Stromal cell of bone marrow (primary cell): ENCODE measurements around the gene LCNL1.

Source experiments
- DNase-seq: peaks from one replicate; pipeline ENCODE4 v3.0.0-alpha.2; 2012; ENCODE audit warnings: low read depth

Gene LCNL1

DNA sequence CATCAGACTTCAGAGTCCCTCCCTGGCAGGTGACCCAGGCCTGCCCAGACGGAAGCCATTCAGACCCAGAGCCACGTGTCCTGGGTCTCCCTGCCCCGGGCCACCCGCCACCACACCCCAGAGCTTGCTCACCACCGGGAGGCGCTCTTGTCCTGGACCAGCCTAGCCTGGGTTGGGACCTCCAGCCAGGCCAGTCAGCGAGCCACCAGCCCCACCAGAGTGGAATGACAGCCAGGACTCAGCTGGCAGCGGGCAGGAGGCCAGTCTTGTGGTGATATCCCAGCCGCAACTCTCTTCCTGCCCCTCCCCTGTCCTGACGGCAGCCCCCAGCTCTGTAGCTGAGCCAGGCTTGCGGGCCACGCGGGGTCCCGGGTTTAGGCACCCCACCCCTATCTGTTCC, 7.1 kb upstream of the LCNL1 start:
- DNase-seq = no peak

DNA sequence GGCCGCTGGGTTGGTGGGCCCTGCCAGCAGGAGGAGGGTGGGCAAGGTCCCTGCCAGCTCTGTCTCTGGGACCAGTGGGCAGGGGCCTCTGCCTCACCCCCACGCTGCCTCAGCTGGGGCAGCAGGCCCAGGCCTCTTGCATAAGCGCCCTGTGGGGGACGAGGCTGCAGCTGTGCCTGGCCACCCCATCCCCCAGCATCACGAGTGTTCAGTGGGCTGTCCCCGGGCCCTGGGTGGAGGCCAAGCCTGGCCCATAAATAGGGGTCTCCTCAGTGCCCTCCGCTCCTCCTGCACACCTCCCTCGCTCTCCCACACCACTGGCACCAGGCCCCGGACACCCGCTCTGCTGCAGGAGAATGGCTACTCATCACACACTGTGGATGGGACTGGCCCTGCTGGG, 5.6 kb upstream of the LCNL1 start, which contains the start of gene PTGDS:
Gene PTGDS, plus strand, starts transcription at position 282 of the 400 bp plus-strand sequence. Its CDS starts 75 bp downstream, at position 357.
- no peak for DNase-seq

DNA sequence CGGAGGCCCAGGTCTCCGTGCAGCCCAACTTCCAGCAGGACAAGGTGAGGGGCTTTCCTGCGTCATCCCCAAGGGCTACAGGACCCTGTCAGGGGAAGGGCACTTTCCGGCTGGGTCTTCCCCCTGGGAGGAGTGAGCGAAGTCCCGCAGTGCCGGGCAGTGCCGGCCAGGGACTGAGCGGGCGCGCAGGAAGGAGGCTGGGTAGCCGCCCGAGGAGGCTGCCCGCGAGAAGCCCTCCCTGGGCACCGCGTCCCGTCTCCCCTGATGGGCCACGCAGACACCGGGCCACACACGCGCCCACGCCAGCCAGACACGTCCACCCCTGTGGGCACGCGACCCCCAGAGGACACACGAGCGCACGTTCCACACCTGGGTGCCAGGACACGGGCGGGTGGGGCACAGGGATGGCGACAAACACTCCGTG, 5.1 kb upstream of the LCNL1 start:
- DNase-seq = no peak

DNA sequence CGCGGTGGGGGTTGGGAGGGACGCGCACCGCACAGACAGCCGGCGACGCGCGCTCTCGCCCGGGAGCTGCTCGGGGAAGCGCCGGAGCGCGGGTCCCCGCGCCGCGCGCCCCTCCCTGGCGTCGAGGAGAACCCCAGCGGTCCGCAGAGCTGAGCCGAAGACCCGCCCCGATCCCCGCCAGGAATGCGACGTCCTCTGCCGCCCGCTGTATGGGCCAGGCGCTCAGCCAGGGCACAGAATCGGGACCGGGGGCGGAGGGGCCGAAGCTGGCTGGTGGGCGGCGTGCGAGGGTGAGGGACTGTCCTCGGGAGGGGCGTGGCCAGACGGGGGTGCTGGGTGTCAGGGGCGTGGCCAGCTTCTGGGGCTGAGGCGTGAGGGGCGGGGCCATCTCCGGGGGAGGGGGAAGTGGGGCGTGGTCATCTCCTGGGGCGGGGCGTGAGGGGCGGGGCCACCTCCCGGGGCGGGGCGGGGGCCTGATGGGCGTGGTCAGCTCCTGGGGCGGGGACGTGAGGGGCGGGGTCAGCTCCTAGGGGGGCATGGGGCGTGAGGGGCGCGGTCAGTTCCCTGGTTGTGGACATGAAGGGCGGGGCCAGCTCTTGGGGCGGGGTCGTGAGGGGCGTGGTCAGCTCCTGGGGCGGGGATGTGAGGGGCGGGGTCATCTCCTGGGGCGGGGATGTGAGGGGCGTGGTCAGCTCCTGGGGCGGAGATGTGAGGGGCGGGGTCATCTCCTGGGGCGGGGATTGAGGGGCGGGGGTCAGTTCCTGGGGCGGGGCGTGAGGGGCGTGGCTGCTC, 4.5 kb upstream of the LCNL1 start:
- DNase-seq = no peak

DNA sequence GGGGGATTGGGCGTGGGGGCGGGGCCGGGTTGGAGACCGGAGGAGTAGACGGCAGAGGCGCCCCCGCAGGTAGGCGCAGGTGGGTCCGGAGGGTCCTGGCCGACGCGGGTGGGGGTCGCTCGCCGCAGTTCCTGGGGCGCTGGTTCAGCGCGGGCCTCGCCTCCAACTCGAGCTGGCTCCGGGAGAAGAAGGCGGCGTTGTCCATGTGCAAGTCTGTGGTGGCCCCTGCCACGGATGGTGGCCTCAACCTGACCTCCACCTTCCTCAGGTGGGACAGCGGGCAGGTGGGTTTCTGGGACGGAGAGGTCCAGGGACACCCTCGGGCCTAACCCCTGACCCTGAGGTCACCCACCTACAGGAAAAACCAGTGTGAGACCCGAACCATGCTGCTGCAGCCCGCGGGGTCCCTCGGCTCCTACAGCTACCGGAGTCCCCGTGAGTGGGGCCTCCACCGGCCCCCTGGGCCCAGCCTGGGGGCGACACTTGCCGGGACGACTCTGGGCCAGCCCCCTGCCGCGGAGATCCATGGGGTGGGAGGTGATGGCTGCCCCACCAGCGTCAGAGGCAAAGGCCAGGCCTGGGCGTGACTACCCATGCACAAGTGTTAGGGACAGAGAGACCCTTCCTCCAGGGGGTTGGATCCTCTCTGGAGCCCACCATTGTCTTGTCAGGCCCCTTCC, 3.8 kb upstream of the LCNL1 start:
- DNase-seq = no peak

DNA sequence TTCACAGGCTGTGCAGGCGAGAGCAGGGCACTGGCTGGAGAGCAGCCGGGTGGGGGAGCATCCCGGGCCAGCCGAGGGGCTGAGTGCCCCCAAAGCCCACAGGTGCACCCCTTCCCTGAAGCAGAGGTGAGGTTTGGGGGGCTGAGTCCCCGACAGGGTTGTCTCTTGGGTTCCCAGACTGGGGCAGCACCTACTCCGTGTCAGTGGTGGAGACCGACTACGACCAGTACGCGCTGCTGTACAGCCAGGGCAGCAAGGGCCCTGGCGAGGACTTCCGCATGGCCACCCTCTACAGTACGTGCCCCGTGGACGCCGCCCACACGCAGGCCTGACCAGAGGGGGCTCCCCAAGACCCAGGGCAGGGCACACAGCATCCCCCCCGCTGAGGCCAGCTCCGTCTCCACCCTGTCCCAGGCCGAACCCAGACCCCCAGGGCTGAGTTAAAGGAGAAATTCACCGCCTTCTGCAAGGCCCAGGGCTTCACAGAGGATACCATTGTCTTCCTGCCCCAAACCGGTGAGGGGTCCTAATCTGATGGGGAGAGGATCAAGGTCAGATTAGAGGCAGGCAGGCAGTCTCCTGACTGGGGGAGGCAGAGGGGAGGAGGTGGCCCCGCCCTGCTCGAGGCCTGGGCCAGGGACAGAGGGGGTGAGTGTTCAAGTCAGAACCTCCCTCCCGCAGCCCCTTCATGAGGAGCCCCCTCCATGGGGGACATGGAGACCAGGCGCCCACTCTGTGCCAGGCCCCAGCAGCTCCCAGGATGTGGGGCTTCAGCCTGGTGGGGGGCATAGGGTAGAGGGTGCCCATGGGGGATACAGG, 2.8 kb upstream of the LCNL1 start:
- DNase-seq = no peak

DNA sequence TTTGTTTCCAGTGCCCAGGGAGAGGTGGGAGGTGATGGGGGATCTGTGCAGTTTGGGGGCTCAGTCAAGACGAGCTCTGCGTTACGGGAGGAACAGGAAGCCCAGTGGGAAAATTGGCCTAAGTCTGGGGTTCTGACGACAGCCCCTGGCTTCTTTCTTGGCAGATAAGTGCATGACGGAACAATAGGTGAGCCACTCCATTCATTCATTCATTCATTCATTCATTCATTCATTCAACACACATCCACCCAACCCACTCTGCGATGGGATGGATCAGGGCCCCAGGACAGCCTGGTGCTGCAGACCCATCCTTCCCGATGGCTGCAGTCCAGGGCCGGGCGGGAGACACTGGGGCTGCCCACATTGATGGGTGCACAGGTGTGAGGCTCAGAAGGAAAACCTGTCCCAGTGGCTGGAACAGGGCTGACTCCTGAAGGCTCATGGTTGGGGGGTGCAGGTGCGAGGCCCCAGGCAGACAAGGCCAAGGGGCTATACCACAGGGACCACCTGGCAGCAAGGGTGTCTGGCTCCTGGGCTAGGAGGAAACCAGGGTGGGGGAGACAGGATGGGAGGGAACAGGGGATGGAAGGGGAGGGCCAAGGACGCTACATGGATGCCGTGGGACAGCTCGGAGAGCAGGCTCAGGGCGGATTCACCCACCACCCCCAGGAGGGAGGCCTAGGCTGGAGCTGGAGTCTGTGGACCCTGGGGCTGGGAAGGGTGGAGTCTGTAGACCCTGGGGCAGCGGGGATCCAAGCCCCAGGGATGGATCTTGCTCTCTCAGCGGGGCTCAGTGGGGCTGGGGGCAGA, 1.9 kb upstream of the LCNL1 start:
- DNase-seq = no peak

DNA sequence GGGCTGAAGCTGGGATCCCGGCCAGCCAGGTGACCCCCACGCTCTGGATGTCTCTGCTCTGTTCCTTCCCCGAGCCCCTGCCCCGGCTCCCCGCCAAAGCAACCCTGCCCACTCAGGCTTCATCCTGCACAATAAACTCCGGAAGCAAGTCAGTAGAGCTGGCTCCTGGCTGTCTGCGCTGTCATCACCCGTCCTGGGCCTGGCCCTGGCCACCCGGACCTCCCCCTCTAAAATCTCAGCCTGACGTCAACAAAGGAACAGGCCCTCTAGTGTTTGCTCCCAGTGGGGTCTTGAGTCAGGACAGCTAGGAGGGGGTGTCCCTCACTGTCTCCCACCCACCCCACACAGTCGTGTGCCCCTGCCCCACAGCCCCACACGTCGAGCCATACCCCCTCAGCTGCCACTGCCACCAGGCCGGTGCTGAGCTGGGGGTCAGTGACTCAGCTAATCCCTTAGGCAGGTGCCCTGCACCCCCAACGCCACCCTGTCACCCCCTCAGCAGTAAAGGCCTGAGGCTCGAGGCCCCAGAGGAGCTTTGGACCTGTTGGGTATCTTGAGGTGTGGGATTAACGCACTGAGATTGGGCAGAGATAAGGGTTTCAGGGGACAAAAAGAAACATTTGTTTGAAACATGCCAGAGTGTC, 1.1 kb upstream of the LCNL1 start:
- DNase-seq = no peak

DNA sequence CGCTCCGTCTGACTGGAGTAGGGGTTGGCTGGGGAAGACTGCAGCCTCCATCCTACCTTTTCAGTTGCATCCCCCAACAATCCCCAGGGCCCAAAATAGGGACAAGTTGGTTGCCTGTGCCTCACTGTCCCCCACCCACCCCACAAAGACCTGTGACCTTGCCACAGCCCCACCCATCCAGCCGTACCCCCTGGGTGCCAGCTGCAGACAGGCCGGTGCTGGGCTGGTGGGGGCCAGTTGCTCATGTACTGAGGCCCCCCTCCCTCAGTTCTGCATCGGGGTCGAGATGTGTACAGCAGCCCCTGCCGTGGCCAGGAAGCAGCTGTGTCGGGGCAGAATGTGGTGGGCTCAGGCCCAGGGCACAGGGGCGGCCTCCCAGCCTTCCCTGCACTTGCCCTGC, 374 bp downstream of the LCNL1 start:
- DNase-seq = no peak

DNA sequence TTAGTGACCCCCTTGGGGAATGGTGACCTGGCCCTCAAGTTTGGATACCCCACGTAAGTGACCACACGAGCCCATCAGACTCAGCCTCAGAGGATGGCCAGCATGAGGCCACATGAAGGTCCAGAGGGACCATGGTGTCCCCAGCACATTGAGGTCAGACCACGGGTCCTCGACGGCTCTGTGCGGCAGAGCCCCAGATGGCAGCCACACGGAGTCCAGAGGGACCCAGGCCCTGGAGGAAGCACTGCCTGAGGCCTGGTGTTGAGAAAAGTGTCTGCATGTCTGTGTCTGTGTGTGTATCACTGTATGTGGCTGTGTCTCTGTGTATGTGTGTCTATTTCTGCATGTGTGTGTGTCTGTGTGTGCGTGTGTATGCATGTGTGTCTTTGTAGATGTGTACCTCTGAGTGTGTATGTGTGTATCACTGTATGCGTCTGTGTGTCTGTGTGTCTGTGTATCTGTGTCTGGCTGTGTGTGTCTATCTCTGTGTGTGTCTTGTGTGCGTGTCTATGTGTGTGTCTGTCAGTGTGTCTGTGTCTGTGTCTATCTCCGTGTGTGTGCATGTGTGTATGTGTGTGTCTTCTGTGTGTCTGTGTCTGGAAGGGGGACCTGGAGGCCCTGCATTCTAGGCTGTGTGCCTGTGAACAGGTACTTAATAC, 992 bp downstream of the LCNL1 start:
- no peak for DNase-seq

DNA sequence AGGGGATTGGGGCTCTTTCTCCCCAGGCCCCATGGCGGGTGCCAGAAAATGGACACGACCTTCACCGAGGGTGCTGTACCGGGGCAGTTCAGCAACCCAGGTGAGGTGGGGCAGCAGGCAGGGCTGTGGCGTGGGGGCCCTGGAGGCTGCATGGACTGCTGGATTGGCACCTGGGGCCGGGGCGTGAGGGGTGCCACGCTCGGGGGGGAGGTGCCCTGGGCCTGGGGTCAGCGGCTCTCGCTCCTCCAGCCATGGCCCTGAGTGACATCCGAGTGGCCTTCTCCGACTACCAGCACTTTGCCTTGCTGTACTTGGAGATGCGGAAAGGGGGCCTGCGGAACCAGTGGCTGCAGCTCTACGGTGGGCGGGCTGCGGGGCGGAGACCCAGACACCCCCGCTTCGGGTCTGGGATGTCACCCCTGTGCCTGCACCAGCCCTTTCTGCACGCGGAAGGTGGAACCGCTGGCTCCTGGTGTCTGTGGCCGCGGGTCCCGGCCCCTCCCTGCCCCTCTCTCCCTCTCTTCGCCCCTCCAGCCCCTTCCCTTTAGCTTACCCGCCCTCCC, 1.8 kb downstream of the LCNL1 start:
- no peak for DNase-seq

DNA sequence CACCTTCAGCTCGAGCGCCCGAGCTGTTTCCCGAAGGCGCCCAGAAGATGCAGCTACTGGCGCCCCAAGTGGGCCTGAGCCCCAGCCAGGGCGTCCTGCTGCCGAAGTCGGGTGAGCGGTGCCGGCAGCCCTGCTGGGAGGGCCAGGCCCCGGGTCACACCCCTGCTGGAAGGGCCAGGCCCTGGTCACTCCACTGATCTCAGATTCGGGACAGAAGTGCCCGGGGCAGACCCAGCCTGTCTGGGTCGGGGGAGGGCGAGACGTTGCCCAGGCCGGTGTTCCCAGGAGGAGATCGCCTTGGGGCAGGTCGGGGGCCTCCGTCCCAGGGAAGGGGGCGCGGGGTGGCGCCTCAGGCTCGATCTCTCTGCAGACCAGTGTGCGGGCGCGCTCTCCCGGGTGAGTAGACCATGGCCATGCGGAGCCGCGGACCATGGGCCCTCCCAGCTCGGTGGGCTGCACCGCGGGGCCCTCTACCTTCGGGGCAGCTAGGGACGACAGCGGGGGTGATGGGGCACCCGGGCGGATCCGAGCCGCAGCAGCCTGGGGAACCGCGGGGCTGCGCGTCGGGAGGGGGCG, 2.3 kb downstream of the LCNL1 start:
- DNase-seq = no peak

DNA sequence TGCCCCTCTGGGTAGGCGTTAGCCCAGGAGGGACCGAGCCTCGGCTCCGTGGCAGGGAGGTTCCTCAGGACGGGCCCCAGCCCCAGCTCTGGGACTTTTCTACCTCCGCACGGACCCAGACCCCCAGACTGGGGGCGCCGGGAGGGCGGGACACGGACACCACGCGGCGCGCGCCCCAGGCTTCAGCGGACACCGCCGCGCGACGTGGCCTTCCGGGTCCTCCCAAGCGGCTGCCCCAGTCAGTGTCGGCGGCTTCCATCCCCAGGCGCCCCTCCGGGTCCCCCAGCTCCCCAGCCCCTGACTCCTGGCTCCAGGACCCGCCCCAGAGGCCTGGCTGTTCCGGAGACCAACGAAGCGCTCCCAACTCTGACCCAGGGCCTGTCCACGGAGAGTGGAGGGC, 3.1 kb downstream of the LCNL1 start:
- no peak for DNase-seq

DNA sequence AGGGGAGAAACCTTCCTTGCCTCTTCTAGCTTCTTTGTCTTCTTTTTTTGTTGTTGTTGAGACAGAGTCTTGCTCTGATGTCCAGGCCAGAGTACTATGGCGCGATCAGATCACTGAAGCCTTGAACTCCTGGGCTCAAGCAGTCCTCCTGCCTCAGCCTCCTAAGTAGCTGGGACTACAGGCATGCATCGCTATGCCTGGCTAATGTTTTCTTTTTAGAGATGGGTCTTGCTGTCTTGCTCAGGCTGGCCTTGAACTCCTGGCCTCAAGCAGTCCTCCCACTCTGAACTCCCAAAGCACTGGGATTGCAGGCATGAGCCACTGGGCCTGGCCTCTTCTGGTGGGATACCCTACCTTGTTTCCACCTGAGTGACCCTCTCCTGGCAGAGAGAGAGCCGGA, 6.1 kb downstream of the LCNL1 start:
- no peak for DNase-seq

DNA sequence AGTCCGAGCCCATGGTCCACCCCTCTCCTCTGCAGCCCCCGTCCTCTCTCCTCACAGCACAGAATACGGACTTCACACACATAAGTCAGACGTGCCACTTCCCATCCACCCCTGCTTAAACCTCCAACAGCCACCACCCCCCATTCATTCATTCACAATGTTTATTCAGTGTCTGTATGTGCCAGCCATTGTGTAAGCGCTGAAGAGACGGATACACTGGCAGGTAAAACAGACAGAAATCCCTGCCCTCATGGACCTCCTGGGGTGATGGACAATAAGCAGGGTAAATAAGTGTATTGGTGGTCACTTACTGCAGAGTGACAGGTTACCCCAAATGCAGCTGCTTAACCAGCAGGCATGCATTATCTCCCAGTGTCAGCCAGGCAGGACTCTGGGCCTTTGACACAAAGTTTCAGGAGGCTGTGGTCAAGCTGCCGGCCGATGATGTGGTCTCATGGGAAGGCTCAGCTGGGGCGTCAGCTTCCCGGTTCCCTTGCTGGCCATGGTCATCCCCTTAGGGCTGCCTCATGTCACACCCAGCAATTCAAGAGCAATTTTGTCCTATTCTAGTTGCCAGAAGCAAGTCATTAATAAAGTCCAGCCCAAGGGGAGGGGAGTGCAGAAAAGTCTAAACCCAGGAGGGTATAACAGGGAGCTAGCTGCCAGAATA, 7.6 kb downstream of the LCNL1 start:
- no peak for DNase-seq

DNA sequence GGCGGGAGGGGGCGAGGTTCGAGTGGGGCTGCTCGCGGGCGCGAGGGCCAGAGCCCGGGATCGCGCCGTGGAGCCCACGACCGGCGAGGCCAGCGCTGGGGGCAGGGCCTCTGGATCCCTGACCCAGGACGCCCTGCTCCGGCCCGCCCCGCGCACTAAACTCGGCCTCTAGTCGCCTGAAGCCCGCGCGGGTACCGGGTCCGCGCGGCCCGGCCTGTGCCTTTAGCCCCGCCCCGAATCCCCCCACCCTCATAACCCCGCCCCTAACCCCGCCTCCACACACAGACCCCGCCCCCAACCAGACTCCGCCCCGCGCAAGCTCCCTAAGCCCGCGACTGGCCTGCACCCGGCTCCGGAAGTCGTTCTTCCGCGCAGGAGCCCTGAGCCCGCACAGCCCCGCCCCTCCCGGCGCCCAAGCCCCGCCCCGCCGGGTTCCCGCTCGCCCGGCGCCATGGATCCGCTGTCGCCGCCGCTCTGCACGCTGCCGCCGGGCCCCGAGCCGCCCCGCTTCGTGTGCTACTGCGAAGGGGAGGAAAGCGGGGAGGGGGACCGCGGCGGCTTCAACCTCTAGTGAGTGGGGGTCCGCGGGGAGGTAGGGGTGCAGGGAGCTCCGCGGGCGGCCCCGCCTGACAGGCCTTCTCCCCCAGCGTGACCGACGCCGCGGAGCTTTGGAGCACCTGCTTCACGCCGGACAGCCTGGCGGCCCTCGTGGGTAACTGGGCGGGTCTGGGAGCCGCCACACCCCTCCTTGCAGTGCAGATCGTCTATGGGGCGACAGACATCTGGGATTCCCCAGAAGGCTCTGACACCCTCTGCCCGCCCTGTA, 9.4 kb downstream of the LCNL1 start, which contains the start of gene PAXX:
Gene PAXX, plus strand, starts transcription at position 430 of the 826 bp plus-strand sequence. Its CDS starts 22 bp downstream, at position 452.
- DNase-seq = peak; percentile 70

DNA sequence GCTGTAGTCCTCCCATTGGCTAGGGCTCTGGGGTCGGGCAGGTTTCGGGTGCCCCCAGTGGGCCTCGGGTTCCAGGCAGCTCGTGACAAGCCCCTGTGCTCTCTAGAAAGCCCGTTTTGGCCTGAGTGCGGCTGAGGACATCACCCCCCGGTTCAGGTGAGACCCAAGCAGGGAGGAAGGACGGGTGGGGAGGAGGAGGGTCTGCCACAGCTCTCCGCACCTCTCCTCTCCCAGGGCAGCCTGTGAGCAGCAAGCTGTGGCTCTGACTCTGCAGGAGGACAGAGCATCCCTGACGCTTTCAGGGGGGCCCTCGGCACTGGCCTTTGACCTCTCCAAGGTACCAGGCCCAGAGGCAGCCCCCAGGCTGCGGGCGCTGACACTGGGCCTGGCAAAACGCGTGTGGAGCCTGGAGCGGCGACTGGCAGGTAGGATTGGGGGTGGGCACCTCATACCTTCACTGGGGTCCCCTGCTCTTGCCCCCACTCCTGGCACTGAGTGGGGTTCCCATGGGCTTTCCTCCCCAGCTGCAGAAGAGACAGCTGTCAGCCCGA, 10.1 kb downstream of the LCNL1 start:
- DNase-seq = no peak
